ENCODE results near the gene SMG6.

DNA sequence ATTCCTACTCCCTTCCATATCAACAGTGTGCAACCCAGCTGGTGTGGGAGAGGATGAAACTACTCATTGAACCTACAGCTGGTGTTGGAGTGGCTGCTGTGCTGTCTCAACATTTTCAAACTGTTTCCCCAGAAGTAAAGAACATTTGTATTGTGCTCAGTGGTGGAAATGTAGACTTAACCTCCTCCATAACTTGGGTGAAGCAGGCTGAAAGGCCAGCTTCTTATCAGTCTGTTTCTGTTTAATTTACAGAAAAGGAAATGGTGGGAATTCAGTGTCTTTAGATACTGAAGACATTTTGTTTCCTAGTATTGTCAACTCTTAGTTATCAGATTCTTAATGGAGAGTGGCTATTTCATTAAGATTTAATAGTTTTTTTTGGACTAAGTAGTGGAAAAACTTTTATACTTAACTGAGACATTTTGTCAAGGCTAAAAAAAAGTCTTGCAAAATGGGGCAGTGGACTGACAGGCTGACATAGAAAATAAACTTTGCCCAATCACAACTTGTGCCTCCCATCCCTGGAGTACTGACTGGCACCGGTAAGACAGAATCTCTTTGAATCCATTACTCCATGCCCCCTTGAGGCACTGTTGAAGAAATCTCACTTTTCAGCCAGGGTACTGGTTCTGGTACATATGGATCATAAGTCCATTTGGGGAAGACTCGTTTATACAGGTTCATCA, 20.2 kb upstream of the SMG6 start:
- no peak for TF ChIP-seq CTCF (IDR thresholded peaks at IDR 0.05)
- TF ChIP-seq, protein P1, sequence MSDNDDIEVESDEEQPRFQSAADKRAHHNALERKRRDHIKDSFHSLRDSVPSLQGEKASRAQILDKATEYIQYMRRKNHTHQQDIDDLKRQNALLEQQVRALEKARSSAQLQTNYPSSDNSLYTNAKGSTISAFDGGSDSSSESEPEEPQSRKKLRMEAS (CRISPR knock-in tag; IDR thresholded peaks at IDR 0.05), result no peak
- no peak for TF ChIP-seq TEAD4 (CRISPR knock-in tag; IDR thresholded peaks at IDR 0.05)
- TF ChIP-seq, protein P2, sequence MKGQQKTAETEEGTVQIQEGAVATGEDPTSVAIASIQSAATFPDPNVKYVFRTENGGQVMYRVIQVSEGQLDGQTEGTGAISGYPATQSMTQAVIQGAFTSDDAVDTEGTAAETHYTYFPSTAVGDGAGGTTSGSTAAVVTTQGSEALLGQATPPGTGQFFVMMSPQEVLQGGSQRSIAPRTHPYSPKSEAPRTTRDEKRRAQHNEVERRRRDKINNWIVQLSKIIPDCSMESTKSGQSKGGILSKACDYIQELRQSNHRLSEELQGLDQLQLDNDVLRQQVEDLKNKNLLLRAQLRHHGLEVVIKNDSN (CRISPR knock-in tag; IDR thresholded peaks at IDR 0.05), result no peak
- TF ChIP-seq, protein P3, sequence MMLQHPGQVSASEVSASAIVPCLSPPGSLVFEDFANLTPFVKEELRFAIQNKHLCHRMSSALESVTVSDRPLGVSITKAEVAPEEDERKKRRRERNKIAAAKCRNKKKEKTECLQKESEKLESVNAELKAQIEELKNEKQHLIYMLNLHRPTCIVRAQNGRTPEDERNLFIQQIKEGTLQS (CRISPR knock-in tag; conservative IDR thresholded peaks at IDR 0.05), result no peak
- TF ChIP-seq NFYB (CRISPR knock-in tag; conservative IDR thresholded peaks at IDR 0.05; ENCODE audit: low read depth), result no peak
- TF ChIP-seq, protein P4, sequence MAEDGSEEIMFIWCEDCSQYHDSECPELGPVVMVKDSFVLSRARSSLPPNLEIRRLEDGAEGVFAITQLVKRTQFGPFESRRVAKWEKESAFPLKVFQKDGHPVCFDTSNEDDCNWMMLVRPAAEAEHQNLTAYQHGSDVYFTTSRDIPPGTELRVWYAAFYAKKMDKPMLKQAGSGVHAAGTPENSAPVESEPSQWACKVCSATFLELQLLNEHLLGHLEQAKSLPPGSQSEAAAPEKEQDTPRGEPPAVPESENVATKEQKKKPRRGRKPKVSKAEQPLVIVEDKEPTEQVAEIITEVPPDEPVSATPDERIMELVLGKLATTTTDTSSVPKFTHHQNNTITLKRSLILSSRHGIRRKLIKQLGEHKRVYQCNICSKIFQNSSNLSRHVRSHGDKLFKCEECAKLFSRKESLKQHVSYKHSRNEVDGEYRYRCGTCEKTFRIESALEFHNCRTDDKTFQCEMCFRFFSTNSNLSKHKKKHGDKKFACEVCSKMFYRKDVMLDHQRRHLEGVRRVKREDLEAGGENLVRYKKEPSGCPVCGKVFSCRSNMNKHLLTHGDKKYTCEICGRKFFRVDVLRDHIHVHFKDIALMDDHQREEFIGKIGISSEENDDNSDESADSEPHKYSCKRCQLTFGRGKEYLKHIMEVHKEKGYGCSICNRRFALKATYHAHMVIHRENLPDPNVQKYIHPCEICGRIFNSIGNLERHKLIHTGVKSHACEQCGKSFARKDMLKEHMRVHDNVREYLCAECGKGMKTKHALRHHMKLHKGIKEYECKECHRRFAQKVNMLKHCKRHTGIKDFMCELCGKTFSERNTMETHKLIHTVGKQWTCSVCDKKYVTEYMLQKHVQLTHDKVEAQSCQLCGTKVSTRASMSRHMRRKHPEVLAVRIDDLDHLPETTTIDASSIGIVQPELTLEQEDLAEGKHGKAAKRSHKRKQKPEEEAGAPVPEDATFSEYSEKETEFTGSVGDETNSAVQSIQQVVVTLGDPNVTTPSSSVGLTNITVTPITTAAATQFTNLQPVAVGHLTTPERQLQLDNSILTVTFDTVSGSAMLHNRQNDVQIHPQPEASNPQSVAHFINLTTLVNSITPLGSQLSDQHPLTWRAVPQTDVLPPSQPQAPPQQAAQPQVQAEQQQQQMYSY (CRISPR knock-in tag; IDR thresholded peaks at IDR 0.05), result no peak
- no peak for TF ChIP-seq ELF4 (CRISPR knock-in tag; IDR thresholded peaks at IDR 0.05; ENCODE audit: low read depth)
- TF ChIP-seq, protein P5, sequence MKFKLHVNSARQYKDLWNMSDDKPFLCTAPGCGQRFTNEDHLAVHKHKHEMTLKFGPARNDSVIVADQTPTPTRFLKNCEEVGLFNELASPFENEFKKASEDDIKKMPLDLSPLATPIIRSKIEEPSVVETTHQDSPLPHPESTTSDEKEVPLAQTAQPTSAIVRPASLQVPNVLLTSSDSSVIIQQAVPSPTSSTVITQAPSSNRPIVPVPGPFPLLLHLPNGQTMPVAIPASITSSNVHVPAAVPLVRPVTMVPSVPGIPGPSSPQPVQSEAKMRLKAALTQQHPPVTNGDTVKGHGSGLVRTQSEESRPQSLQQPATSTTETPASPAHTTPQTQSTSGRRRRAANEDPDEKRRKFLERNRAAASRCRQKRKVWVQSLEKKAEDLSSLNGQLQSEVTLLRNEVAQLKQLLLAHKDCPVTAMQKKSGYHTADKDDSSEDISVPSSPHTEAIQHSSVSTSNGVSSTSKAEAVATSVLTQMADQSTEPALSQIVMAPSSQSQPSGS (CRISPR knock-in tag; IDR thresholded peaks at IDR 0.05; ENCODE audit: borderline replicate concordance, low read depth), result no peak
- no peak for TF ChIP-seq ZSCAN18 (CRISPR knock-in tag; IDR thresholded peaks at IDR 0.05)
- TF ChIP-seq ETV6 (CRISPR knock-in tag; IDR thresholded peaks at IDR 0.05), result no peak
- TF ChIP-seq CREB1 (CRISPR knock-in tag; IDR thresholded peaks at IDR 0.05), result no peak
- TF ChIP-seq, protein P6, sequence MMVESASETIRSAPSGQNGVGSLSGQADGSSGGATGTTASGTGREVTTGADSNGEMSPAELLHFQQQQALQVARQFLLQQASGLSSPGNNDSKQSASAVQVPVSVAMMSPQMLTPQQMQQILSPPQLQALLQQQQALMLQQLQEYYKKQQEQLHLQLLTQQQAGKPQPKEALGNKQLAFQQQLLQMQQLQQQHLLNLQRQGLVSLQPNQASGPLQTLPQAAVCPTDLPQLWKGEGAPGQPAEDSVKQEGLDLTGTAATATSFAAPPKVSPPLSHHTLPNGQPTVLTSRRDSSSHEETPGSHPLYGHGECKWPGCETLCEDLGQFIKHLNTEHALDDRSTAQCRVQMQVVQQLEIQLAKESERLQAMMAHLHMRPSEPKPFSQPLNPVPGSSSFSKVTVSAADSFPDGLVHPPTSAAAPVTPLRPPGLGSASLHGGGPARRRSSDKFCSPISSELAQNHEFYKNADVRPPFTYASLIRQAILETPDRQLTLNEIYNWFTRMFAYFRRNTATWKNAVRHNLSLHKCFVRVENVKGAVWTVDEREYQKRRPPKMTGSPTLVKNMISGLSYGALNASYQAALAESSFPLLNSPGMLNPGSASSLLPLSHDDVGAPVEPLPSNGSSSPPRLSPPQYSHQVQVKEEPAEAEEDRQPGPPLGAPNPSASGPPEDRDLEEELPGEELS (CRISPR knock-in tag; IDR thresholded peaks at IDR 0.05), result no peak

Measured in WTC11 (cell line).